H9 (cell line): ENCODE data around the gene B9D1. TPM values are rescaled to one million over a fixed set of nuclear protein-coding genes. Genes with fewer than 3 reads are reported as not detected.

Experiments
- DNase-seq: peaks from one replicate; pipeline ENCODE4 v3.0.0-alpha.2; 2017
- H2AFZ ChIP-seq: one replicate; pipeline ENCODE4 v1.6.1; 2013; ENCODE audit warnings: mild to moderate bottlenecking, low read length, control low read depth, moderate library complexity
- H2AK5ac ChIP-seq: 2 replicates; pipeline ENCODE4 v1.6.1; 2013; ENCODE audit warnings: low read length, control low read depth, mixed read lengths; ENCODE audit not compliant: insufficient read length
- H2BK120ac ChIP-seq: one replicate; pipeline ENCODE4 v1.6.1; 2013; ENCODE audit warnings: low read depth, mild to moderate bottlenecking, low read length, control low read depth, inconsistent platforms; ENCODE audit not compliant: poor library complexity, severe bottlenecking
- H2BK12ac ChIP-seq: 2 replicates; pipeline ENCODE4 v1.6.1; 2013; ENCODE audit warnings: low read length, control low read depth, mixed read lengths, low read depth; ENCODE audit not compliant: insufficient read length
- H2BK15ac ChIP-seq: 2 replicates; pipeline ENCODE4 v1.6.1; 2013; ENCODE audit warnings: low read depth, low read length, control low read depth
- H2BK20ac ChIP-seq: one replicate; pipeline ENCODE4 v1.6.1; 2013; ENCODE audit warnings: low read depth, mild to moderate bottlenecking, low read length, control low read depth, inconsistent platforms; ENCODE audit not compliant: poor library complexity, severe bottlenecking
- H2BK5ac ChIP-seq: 2 replicates; pipeline ENCODE4 v1.6.1; 2013; ENCODE audit warnings: low read length, control low read depth, mixed read lengths; ENCODE audit not compliant: insufficient read length
- H3K14ac ChIP-seq: 2 replicates; pipeline ENCODE4 v1.6.1; 2013; ENCODE audit warnings: low read length, control low read depth; ENCODE audit not compliant: insufficient read depth
- H3K18ac ChIP-seq: 2 replicates; pipeline ENCODE4 v1.6.1; 2013; ENCODE audit warnings: low read depth, mild to moderate bottlenecking, mixed read lengths, low read length, control low read depth; ENCODE audit not compliant: insufficient read length
- H3K23ac ChIP-seq: 2 replicates; pipeline ENCODE4 v1.6.1; 2013; ENCODE audit warnings: low read length, control low read depth, mixed read lengths, low read depth; ENCODE audit not compliant: insufficient read length
- H3K23me2 ChIP-seq: 2 replicates; pipeline ENCODE4 v1.6.1; 2013; ENCODE audit warnings: low read depth, mild to moderate bottlenecking, mixed read lengths, low read length, control low read depth; ENCODE audit not compliant: insufficient read length, poor library complexity, severe bottlenecking
- H3K27ac ChIP-seq: 2 replicates; pipeline ENCODE4 v1.5.1; 2013; ENCODE audit warnings: low read length, control low read depth, mixed read lengths, low read depth; ENCODE audit not compliant: insufficient read length
- H3K27me3 ChIP-seq: 2 replicates; pipeline ENCODE4 v1.6.1; 2013; ENCODE audit warnings: low read length, control low read depth, inconsistent platforms; ENCODE audit not compliant: insufficient read depth
- H3K4ac ChIP-seq: 2 replicates; pipeline ENCODE4 v1.6.1; 2013; ENCODE audit warnings: low read depth, mild to moderate bottlenecking, control low read depth, inconsistent platforms, low read length, moderate library complexity
- H3K4me1 ChIP-seq: 2 replicates; pipeline ENCODE4 v1.6.1; 2013; ENCODE audit warnings: low read length, control low read depth, inconsistent platforms; ENCODE audit not compliant: insufficient read depth
- H3K4me2 ChIP-seq: 2 replicates; pipeline ENCODE4 v1.6.1; 2013; ENCODE audit warnings: low read length, control low read depth, mixed read lengths; ENCODE audit not compliant: insufficient read length, insufficient read depth
- H3K56ac ChIP-seq: 2 replicates; pipeline ENCODE4 v1.6.1; 2013; ENCODE audit warnings: low read depth, mild to moderate bottlenecking, mixed read lengths, low read length, control low read depth; ENCODE audit not compliant: insufficient read length
- H3K79me1 ChIP-seq: 2 replicates; pipeline ENCODE4 v1.6.1; 2013; ENCODE audit warnings: low read depth, mild to moderate bottlenecking, moderate library complexity, low read length, control low read depth, inconsistent platforms; ENCODE audit not compliant: insufficient read depth, poor library complexity, severe bottlenecking
- H3K79me2 ChIP-seq: 2 replicates; pipeline ENCODE4 v1.6.1; 2013; ENCODE audit warnings: low read length, control low read depth, inconsistent platforms; ENCODE audit not compliant: insufficient read depth
- H3K9ac ChIP-seq: 2 replicates; pipeline ENCODE4 v1.6.1; 2013; ENCODE audit warnings: low read length, control low read depth, mixed read lengths; ENCODE audit not compliant: insufficient read length; ENCODE audit errors: extremely low read depth
- H3K9me3 ChIP-seq: one replicate; pipeline ENCODE4 v1.6.1; 2013; ENCODE audit warnings: low read depth, low read length, inconsistent platforms; ENCODE audit not compliant: control insufficient read depth
- H3T11ph ChIP-seq: one replicate; pipeline ENCODE4 v1.6.1; 2013; ENCODE audit warnings: mild to moderate bottlenecking, low read length, control low read depth, inconsistent platforms
- H4K20me1 ChIP-seq: one replicate; pipeline ENCODE4 v1.6.1; 2013; ENCODE audit not compliant: control insufficient read depth, insufficient read length, insufficient read depth
- H4K5ac ChIP-seq: 2 replicates; pipeline ENCODE4 v1.6.1; 2013; ENCODE audit warnings: low read depth, mild to moderate bottlenecking, mixed read lengths, low read length, control low read depth; ENCODE audit not compliant: insufficient read length
- H4K8ac ChIP-seq: replicated peaks from 2 replicates; pipeline ENCODE4 v1.6.1; 2013; ENCODE audit warnings: low read length, control low read depth, mixed read lengths, low read depth; ENCODE audit not compliant: insufficient read length
- H4K91ac ChIP-seq: 2 replicates; pipeline ENCODE4 v1.6.1; 2013; ENCODE audit warnings: low read depth, mild to moderate bottlenecking, moderate library complexity, mixed read lengths, low read length, control low read depth; ENCODE audit not compliant: insufficient read length
- H3K27ac Mint-ChIP-seq, 3 experiments: 2 replicates in 2 of 3; 3 replicates in 1 of 3; pipeline ENCODE4 v1.8.0; 2020 to 2021; ENCODE audit warnings: mixed read lengths in 3 of 3, mild to moderate bottlenecking in 1 of 3, moderate library complexity in 1 of 3
- H3K27me3 Mint-ChIP-seq: 2 replicates; pipeline ENCODE4 v1.8.0; 2021; ENCODE audit warnings: low read depth, mild to moderate bottlenecking, moderate library complexity, mixed read lengths
- H3K36me3 Mint-ChIP-seq, 3 experiments: 2 replicates in 2 of 3; 3 replicates in 1 of 3; pipeline ENCODE4 v1.8.0; 2020 to 2021; ENCODE audit warnings: low read depth in 3 of 3, mixed read lengths in 3 of 3; ENCODE audit not compliant: insufficient read depth in 1 of 3
- H3K4me1 Mint-ChIP-seq, 2 experiments: 2 replicates each; pipeline ENCODE4 v1.8.0; 2020; ENCODE audit warnings: mixed read lengths in 2 of 2
- H3K4me3 Mint-ChIP-seq, 2 experiments: 2 replicates in 1 of 2; 3 replicates in 1 of 2; pipeline ENCODE4 v1.8.0; 2020 to 2021; ENCODE audit warnings: mild to moderate bottlenecking in 2 of 2, mixed read lengths in 2 of 2, moderate library complexity in 1 of 2
- H3K9me3 Mint-ChIP-seq, 2 experiments: 2 replicates in 1 of 2; 3 replicates in 1 of 2; pipeline ENCODE4 v1.8.0; 2020; ENCODE audit warnings: mild to moderate bottlenecking in 2 of 2, mixed read lengths in 2 of 2, moderate library complexity in 1 of 2
- CTCF ChIP-seq: fragments of 200-600 bp; sonication (generic); conservative IDR thresholded peaks from 3 replicates; pipeline ENCODE4 v1.8.0; 2021; ENCODE audit warnings: antibody characterized with exemption, mild to moderate bottlenecking
- WGBS: extraction: QIAGEN DNeasy Blood & Tissue Kit; methylation state at CpG from one replicate; pipeline ENCODE4 v1.1.7; 2013; ENCODE audit warnings: missing lambda C conversion rate, low lambda C conversion rate, mixed read lengths; ENCODE audit not compliant: insufficient read length; ENCODE audit errors: extremely low coverage; 5-methylcytosine and 5-hydroxymethylcytosine counted together
- total RNA-seq: library from RNA; stranded (reverse); gene quantifications from 2 replicates; pipeline ENCODE4 v1.2.1, GENCODE V29; 2021

The B9D1 gene
- total RNA-seq, 1 experiment from 2014 or later, result 30.4 TPM

GRCh38 chr17:19369846-19370492 lies 7.4 kb upstream of the B9D1 start:
- no peak overlapping the region; a peak in 1 of 7 replicates for H3K27ac Mint-ChIP-seq
- H3K4me1 Mint-ChIP-seq, result peaks cover 0 to 16% of the 10 kb centered on the region in 2 experiments; a peak in 3 of 4 replicates
- Histone ChIP-seq H4K8ac (no peak overlapping the region), H3K56ac (no peak overlapping the region), H3K23me2 (no peaks in the 10 kb centered on the region), H3K79me2 (no peaks in the 10 kb centered on the region), H3K4me2 (no peak overlapping the region), H3K18ac (no peak overlapping the region), H3T11ph (no peak overlapping the region), H2BK120ac (no peak overlapping the region), H2BK15ac (no peak overlapping the region), H3K79me1 (no peaks in the 10 kb centered on the region), H3K9me3 (no peaks in the 10 kb centered on the region), H4K91ac (no peak overlapping the region), H2AK5ac (no peak overlapping the region), H3K23ac (no peak overlapping the region), H2BK5ac (no peak overlapping the region), H3K9ac (no peak overlapping the region), H3K4me1 (peaks cover 2% of the 10 kb centered on the region; the same call in 1 of the 2 replicates), H3K4ac (no peak overlapping the region), H2BK20ac (no peak overlapping the region), H2AFZ (no peak overlapping the region), H3K27me3 (no peaks in the 10 kb centered on the region), H3K14ac (no peak overlapping the region), H4K20me1 (no peaks in the 10 kb centered on the region), H2BK12ac (no peak overlapping the region), H3K27ac (no peak overlapping the region), H4K5ac (no peak overlapping the region)
- DNase-seq, result no peak
- H3K9me3 Mint-ChIP-seq, result no peaks in the 10 kb centered on the region; a peak in 1 of 5 replicates
- peaks cover 0 to 9% (median 6%) of the 10 kb centered on the region in 3 experiments; a peak in 3 of 7 replicates for H3K36me3 Mint-ChIP-seq
- WGBS, result no CpG with 5 or more reads among the region's 12 CpGs
- H3K4me3 Mint-ChIP-seq, result no peak overlapping the region
- TF ChIP-seq CTCF, result no peak
- no peaks in the 10 kb centered on the region for H3K27me3 Mint-ChIP-seq
